ENCODE results near the gene SUGP2.
"Not testable (repeated sequence)": the region's sequence is repeated elsewhere in the genome, so short reads cannot be mapped to it uniquely, and the experiment has no call there.

Gene SUGP2

DNA sequence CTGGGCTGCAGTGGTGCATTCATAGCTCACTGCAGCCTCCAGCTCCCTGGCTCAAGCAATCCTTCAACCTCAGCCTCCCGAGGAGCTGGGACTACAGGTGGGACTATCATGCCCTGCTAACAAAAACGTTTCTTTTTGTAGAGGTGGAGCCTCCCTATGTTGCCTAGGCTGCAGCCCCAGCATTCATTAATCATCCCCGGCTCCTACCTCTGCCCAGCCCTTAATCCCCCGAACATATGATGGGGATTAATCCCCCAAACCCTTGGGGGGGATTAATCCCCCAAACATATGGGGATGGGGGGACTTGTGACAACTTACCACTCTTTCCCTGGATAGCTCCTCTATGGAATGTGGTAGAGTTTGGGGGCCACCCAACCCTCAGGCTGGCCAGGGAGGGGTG is 45.9 kb downstream of the SUGP2 start:
- no peak for DNase-seq

- DNase-seq, result no peak
Measured at GRCh38 chr19:18985257-18985656, 48.1 kb downstream of the SUGP2 start.

DNA sequence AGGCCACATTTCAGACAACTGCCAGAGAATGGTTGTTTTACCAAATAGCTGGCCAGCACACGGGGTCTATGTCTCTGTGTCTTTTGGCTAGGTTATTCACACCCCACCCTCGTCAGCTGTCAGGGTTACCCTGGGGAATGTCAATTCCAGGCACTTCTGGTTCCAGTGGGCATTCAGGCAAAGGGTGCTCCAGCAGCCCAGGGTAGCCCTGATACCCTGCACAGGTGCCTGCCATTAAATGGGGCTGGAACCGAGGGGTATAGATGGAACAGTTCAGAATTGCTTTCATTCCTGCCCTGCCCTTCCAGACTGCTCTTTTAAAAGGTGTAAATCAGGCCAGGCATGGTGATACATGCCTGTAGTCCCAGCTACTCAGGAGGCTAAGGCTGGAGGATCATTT is 49.1 kb downstream of the SUGP2 start:
- no peak for DNase-seq

DNA sequence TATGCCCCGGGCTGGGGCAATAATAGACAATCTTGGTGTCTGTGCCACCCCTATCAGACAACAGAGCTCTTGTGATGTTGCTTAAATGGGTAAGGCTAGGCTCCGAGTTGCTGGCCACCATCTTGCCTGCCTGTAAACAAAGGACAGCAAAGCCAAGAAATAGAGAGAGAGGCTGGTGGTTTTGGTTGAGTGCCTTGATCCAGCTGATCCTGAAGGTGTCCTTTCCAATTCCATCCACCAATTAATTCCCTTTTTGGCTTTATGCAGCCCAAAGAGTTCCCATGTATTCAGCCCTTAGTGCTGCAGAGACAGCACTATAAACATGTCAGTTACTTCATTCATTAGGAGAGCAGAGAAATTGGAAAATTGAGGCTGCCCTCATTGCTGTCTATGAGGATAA is 50.6 kb downstream of the SUGP2 start:
- no peak for DNase-seq

GRCh38 chr19:18980432-18981020 is 52.8 kb downstream of the SUGP2 start:
- no peak for DNase-seq

DNA sequence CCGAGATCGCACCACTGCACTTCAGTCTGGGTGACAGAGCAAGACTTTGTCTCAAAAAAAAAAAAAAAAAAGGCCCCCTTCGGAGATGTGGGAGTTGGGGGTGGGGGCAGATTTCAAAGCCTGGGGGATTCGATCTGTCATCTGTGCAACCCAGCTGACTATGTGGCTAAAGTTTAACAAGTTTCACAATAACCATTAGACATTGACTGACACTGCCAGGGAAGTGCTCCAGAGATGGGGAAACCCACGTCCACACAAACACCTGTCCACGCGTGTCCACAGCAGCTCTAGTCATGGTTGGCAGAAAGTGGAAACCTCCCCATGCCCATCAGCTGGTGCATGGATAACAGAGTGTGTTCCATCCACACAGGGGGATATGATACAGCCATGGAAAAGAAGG is 54.7 kb downstream of the SUGP2 start:
- DNase-seq, result no peak

DNA sequence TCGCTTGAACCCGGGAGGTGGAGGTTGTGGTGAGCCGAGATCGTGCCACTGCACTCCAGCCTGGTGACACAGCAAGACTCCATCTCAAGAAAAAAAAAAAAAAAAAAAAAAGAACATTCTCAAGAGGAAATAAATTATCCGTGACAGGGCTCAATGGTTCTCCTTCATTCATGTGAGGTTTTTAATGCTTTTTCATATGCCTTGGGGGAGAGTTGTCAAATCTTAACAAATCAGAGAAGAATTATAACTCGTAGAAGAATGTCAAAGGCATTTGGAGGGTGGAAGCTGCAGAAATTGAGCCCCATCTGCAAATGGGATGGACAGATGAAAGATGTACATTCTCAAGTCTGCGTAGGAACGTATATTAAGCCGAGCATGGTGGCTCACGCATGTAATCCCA is 57.4 kb downstream of the SUGP2 start:
- DNase-seq, result no peak

- DNase-seq, result no peak
Measured at GRCh38 chr19:18975011-18975410, 58.3 kb downstream of the SUGP2 start.

DNA sequence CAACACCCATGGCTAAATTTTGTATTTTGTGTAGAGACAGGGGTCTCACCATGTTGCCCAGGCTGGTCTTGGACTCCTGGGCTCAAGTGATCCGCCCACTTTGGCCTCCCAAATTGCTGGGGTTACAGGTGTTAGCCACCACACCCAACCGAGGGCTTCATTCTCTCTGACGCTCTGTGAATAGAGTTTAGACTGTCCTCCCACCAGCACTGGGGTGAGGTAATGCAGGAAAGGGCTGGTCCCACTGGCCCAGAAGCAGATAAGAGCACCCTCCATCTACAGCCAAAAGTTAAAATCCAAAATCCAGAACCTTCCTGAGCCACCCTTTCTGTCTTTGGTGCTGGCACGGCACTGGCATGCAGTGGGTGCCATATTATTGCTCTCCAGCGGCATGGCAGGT is 60.5 kb downstream of the SUGP2 start:
- no peak for DNase-seq

DNA sequence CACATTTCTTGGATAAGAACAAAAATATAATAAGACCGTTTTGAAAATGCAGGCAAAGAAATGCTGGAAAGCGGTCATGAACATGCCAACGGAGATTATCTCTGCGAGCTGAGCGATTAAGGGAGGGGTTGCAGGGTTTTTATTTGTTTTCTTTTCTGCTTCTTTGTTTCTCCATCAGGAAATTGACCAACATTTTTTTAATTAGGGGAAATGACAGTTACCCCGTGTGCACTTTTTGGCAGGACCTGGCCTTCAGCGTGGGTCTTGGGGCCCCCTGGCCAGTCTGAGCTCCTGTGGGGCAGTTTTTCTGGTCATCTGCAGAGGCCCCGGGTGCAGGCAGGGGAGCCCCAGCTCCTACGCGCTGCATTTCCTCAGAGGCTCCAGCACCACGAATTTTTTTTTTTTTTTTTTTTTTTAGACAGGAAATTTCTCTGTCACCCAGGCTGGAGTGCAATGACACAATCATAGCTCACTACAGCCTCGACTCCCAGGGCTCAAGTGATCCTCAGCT is 61.0 kb downstream of the SUGP2 start:
- DNase-seq, result peak; percentile 7

GRCh38 chr19:18969931-18970659 is 63.2 kb downstream of the SUGP2 start:
- DNase-seq, result no peak

DNA sequence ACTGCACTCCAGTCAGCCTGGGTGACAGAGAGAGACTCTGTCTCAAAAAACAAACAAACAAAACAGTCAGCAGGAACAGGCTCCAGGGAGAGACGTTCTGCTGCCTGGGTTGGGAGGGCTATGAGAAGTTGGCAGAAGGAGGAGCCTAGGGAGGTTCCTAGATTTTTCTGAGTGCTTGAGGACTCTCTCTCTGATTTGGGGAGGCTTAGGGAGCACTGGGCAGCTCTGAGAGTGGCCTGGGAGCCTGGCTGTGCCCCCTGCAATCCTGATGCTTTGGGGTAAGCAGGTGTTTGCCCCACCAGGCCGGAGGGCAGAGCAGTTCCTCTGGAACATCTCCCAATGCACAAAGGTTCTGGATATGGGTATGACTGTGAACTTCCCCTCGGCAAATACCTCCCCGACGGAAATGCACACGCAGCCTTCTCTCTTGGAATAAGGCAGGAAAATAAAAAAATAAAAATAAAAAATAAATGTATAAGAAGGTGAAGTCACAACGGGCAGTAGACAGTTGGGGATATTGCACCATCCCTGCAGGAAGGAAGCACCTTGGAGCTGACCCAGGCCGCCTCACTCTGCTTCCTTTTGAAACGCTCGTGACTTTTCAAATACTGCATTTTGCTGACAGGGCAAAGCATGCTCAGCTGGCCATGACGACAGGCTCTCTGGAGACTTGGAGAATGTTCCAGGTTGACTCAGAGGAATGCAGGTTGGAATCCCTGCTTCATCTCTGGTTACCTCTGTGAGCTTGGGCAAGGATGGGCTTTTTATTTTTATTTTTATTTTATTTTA is 65.8 kb downstream of the SUGP2 start:
- DNase-seq, result peak; percentile 36

DNA sequence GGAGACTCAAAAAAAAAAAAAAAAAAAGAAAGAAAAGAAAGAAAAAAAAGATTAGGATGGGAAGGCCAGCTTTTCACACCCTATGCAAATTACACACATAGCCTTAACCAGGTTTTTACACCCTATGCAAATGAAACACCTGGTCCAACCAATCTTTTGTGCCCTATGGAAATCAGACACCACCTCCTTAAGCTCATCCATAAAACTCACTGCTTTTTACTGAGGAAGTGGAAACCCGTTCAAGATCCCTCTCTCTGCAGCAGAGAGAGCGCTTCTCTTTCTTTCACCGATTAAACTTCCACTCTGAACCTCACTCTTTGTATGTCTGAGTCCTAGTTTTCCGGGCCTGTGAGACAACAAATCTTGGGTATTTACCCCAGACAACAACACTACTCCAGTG is 67.0 kb downstream of the SUGP2 start:
- no peak for DNase-seq

DNA sequence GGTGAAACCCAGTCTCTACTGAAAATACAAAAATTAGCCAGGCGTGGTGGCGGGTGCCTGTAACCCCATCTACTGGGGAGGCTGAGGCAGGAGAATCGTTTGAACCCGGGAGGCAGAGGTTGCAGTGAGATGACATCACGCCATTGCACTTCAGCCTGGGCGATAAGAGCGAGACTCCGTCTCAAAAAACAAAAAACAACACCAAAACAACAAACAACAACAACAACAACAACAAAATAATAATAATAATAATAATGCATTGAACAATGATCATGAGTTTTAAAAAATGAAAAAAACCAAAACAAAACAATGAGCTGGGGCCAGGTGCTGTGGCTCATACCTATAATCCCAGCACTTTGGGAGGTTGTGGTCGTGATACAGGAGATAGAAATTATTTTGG is 69.2 kb downstream of the SUGP2 start:
- no peak for DNase-seq

DNA sequence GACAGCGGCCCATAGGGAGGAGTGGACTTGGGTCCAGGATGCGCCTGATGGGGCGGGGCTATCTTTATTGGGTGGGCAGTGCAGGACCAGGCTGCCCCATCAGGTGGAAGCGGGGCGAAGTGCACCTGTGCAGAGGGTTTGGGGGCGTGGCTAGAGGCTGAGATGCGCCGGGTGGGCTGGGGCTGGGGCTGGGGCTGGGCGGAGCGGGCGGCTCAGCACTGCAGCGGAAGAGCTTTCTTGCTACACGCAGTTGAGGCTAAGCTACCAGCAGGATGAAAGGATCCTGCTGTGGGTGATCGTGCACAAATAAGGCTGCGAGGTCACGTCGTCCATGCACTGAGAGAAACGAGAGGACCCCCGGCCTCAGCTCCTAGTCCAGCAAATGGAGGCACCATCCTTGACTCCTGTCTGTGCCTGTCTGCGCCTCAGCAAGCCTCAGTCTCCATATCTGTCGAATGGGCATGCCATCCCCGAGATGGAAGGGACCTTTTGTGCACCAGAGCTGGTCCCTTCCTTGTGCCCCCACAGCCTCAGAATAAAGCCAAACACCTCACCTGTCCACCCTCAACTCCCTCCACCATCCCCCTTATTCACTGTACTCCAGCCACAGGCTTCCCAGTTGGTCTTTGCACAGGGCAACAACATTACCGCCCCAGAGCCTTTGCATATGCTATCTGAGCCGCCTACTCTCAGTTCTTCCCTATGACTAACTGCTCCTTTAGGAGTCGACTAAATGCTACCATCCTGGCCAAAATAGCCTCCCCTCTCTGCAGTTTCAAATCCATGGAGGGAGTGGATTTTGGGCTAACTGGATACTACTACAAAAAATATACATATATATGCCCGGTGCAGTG is 71.3 kb downstream of the SUGP2 start:
- DNase-seq, result no peak

- DNase-seq, result no peak
Measured at GRCh38 chr19:18960370-18960769, 72.9 kb downstream of the SUGP2 start.

DNA sequence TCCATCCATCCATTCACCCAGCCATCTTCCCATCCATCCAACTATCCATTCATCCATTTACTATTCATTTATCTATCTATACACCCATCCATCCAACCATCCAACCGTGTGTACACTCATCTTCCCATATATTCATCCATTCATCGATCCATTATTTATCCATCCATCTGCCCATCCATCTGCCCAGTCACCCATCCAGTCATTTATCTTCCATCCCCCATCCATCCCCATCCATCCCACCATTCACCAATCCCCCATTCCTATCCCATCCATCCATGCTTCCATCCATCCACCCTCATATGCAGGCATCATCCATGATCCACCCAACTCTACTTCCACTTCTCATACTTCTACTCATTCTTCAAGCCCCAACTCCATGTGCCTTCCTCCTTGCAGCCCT is 78.3 kb downstream of the SUGP2 start:
- no peak for DNase-seq

DNA sequence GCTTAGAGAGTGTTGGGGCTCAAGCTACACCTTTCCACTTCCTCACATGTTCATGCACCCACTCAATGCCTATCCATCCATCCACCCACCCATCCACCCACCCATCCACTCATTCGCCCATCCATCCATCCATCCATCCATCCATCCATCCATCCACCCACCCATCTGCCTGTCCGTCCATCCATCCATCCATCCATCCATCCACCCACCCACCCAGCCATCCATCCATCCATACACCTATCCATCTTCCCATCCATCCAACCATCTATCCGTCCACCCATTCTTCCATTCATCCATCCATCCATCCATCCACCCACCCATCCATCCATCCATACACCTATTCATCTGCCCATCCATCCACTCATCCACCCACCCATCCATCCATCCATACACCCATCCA is 79.2 kb downstream of the SUGP2 start:
- no peak for DNase-seq

- not testable (repeated sequence) for DNase-seq
Measured at GRCh38 chr19:18952364-18953003, 80.8 kb downstream of the SUGP2 start.

DNA sequence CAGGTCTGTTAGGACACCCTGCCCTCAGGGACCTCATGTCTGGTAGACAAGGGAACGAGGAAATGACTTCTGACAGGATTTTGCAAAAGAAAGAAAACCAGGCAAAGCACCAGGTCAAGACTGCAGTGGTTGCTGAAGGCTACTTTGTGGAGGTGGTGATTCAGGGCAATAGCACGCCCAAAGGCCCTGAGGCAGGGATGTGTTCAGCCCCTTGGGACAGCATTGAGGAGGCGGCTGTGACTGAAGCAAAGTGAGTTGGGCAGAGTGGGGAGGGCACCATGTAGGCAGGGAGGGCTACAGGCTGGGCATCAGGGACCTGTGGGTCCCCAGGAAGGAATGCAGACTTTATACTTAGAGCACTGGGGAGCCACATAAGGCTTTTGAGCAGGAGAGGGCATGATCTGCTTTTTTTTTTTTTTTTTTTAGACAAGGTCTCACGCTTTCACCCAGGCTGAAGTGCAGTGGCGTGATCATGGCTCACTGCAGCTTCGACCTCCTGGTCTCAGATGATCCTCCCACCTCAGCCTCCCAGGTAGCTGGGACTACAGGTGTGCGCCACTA is 81.5 kb downstream of the SUGP2 start:
- no peak for DNase-seq

GRCh38 chr19:18949858-18950257 is 83.5 kb downstream of the SUGP2 start:
- DNase-seq, result no peak

DNA sequence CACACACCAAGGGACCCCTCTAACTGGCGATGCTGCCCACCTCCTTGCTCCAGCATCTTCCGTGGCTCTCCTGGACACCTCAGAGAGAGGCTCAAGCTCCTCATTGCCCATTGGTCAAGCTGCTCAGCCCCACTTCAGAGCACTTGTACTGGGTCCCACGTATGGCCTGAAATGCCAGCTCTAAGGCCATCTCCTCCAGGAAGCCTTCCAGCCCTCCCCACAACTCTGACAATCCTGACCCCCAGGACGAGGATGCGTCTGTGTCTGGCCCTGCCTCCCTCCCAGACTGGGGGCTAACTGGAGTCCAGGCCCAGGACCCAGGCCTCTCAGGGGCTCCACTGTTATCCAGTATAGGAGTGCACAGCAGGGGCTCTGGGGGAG is 84.4 kb downstream of the SUGP2 start:
- DNase-seq, result no peak

All from CD4-positive, alpha-beta T cell treated with Interferon gamma for 1 hour (primary cell).